ENCODE results near the gene NTM.

GRCh38 chr11:132057266-132057665 lies 686.9 kb downstream of the NTM start:
- no peak for TF ChIP-seq EZH2phosphoT487 (IDR thresholded peaks at IDR 0.05; ENCODE audit: borderline replicate concordance)
- no peak for TF ChIP-seq CTCF (conservative IDR thresholded peaks at IDR 0.05; ENCODE audit: low read length)

All from Loucy (cell line).